NCI-H2107 (cell line): Measurements from ENCODE around the gene SLC6A17.
A peak's percentile ranks its signal among the peaks of the same experiment; 100 is the strongest.

ENCODE experiments used
- DNase-seq: peaks from one replicate; lab custom pipeline; 2025; lab: John Stamatoyannopoulos, UW

The SLC6A17 gene

GRCh38 chr1:110150330-110151174, at the start of gene SLC6A17:
TSS of gene SLC6A17 (plus strand) at chr1:110150494. CDS start at chr1:110166930, 16,436 bp downstream.
- no peak for DNase-seq

- no peak for DNase-seq
These were observed 48.2 kb upstream of the SLC6A17 start for GRCh38 chr1:110102081-110102480.

GRCh38 chr1:110106013-110106941, 44.0 kb upstream of the SLC6A17 start:
- DNase-seq, result no peak

- no peak for DNase-seq
These were observed 42.3 kb upstream of the SLC6A17 start for GRCh38 chr1:110107867-110108469.

GRCh38 chr1:110111081-110111480, 39.2 kb upstream of the SLC6A17 start:
- DNase-seq, result no peak

DNA sequence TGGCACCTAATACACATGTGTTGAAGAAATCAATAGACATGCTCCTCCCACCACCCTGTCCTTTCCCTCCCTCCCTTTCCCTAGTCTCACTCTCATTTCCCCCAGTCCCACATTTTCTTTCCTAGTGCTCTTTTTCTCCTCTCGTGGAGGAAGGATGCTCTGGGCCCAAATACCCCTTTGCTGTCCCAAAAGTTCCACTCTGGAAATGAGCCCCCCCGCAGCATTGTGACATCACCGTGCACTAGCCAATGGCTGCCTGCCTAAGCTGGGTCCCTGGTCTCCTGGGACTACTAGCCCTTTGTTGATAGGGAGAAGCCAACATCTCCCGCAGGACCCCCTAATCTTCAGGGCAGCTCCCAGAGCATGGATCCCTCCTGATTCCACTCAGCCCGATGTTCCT, 38.2 kb upstream of the SLC6A17 start, which contains the start of gene UBL4B:
TSS of gene UBL4B (plus strand) at position 301 of the 400 bp plus-strand sequence. CDS start at position 393, 92 bp downstream.
- DNase-seq, result no peak

GRCh38 chr1:110112656-110113055, 37.6 kb upstream of the SLC6A17 start:
- DNase-seq, result no peak

GRCh38 chr1:110113551-110113950, 36.7 kb upstream of the SLC6A17 start:
- DNase-seq, result no peak

- no peak for DNase-seq
These were observed 36.1 kb upstream of the SLC6A17 start for GRCh38 chr1:110114173-110114572.

- DNase-seq, result no peak
These were observed 35.5 kb upstream of the SLC6A17 start for GRCh38 chr1:110114784-110115183.

DNA sequence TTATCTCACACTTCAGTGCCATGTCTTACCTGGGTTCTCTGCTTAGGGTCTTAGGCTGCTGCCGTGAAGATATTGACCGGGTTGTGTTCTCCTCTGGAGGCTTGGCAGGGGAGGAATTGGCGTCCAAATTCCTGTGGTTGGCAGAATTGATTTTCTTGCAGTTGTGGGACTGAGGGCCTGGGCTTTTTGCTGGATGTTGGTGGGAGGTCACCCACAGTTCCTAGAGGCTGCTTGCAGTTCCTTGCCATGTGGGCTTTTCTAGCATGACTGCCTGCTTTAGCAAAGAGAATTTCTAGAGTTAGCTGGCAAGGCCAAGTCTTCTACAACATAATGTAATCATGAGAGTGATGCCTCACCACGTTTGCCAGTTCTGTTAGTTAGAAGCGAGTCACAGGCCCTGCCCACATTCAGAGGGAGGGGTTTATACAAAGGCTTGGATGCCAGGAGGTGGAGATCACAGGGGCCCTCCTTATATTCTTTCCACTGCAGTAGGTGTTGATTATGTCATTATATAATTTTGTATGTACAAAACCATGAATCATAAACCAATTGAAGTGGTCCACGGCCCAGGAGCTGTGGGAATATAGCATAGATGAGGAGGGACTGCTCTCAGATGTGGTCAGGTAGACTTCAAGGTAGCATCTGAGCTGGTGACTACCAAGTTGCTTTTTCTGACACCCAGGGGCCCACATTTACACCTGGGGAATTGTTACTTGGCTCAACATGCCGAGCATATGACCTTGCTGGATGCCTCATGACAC, 31.5 kb upstream of the SLC6A17 start:
- no peak for DNase-seq

GRCh38 chr1:110119843-110120242, 30.5 kb upstream of the SLC6A17 start:
- DNase-seq, result no peak

DNA sequence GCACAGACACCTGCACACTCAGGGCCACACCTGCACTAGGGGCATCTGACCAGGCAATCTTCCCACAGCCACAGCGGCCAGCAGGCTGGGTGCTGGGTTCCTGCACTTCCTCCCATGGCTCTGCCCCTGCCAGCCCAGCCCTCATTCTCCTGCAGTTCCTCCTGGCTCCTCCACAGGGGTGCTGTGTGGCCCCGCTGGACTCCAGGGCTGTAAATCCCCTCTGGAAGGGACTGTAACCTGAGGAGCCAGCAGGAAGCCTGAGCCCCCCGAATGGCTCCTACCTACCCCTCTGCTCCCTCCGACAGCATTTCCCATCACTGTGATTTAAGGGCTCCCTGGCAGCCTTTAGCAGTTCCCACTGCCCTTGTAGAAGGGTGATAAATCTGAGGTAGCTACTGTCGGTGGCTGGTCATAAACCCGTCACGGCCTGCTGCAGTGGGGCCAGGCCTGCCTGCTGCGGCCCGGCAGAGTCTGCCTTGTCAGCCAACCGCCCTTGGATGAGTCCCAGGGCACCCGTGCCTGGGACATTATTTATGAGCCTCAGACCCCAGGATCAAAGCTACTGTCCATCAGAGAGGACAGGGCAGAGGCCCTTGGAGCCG, 29.2 kb upstream of the SLC6A17 start:
- DNase-seq, result no peak

DNA sequence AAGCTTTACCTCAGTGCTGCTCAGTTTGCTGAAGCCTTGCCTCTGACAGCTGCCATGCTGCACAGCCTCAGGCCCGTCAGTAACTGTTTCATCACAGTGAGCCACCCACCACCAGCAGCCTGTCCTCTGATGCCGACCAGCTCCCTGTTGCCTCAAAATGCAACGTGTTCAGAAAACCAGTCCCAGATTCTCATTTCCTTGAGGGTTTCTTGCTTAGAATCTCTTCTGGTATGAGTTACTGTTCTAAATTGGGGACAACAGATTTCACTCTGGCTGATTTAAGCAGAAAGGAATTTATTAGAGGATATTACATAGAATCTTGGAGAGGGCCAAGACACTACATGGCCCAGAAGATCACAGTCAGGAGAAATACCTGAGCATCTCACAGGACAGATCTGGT, 27.1 kb upstream of the SLC6A17 start:
- DNase-seq, result no peak

DNA sequence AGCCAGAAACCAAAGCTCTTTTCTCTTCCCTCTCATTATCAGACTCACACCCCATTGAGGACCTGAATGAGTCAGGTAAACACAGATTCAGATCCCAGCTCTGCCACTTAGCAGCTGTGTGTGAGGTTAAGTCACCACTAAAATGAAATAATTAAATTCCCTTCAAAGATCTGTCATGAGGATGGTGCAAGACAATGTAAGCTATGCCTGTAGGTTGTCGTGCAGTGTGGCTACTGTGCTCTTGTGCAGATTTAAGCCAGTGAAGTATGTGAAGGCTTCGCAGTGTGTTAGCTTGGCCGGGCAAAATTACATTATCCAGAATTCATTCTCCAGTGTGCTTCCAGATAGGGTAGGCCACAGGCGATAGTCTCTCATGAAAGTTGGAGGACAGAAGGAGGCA, 24.5 kb upstream of the SLC6A17 start:
- DNase-seq, result no peak

DNA sequence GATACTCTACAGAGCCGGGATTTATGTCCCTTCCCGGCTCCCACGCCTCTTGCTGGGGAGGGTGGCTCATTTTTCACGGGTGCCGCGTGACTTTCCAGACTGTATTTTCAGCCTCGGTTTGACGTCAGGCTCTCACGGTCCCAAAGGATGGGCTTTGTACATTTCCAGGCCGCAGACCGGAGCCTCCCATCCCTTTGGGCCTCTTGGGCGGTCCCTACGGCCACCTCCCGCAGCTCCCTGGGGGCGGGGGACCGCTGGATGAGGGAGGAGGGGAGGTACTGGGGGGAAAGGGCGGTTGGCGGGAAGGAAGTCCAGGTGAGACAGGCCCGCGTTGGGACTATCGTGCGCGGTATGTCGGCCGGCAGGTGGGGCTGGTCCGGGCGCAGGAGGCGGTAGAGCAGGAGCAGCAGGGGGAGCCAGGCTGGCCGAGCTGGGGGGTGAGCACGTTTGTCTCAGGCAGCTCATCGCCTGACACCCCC, 20.1 kb upstream of the SLC6A17 start:
- DNase-seq, result no peak

GRCh38 chr1:110130989-110131388, 19.3 kb upstream of the SLC6A17 start:
- no peak for DNase-seq

- no peak for DNase-seq
These were observed 17.6 kb upstream of the SLC6A17 start for GRCh38 chr1:110132682-110133081.

DNA sequence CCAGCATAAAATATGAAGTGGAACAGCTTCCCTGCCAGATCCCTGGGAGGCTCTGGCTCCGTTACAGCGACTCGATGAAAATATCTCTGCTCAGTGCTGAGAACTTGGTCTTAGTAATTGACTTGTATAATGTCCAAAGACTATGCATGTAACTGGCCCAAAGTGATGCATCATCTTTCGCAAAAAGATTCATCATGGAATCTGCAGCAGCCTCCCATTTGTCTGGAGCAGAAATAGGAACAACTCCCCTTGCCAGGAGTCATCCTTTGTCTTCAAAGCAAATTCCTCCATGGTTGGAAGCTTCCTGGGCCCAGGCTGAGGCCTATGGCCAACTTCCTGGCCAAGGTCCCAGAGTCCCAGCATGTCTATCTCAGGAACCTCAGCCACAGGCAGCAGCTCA, 16.9 kb upstream of the SLC6A17 start:
- no peak for DNase-seq

- peak; percentile 40 for DNase-seq
These were observed 16.2 kb upstream of the SLC6A17 start for GRCh38 chr1:110134050-110134595.

DNA sequence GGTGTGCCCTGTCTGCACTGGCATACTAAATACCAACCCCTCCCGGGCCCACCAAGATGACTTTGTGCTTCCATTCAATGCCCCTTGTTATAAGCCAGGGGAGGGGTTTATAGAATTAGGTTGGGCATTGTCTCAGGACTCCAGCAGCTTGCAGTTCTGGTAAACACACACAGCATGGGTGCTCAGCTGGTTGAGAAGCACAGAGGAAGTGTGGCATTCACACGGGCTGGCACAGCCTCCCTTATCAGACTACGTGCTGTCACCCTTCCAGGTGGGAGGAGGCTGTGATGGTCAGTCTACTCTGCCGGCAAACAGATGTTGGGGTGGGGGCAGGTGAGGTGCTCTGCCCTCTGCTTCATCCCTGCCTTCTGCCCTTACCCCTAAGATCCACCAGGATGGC, 15.0 kb upstream of the SLC6A17 start:
- no peak for DNase-seq
